OCI-LY3 (cell line): ENCODE results near the gene TCL1A.

Experiments used
- EZH2phosphoT487 ChIP-seq: fragments of 200-600 bp; shearing (Covaris generic); IDR thresholded peaks from 2 replicates; pipeline ENCODE4 v1.6.1; 2018; ENCODE audit warnings: antibody characterized with exemption, mixed run types, low read depth
- TF ChIP-seq, protein P1 (sequence below): fragments of 200-600, 300-600 bp; sonication (generic); IDR thresholded peaks from 2 replicates; pipeline ENCODE4 v1.5.1; 2014; ENCODE audit warnings: antibody characterized with exemption, low read length, low read depth

DNA sequence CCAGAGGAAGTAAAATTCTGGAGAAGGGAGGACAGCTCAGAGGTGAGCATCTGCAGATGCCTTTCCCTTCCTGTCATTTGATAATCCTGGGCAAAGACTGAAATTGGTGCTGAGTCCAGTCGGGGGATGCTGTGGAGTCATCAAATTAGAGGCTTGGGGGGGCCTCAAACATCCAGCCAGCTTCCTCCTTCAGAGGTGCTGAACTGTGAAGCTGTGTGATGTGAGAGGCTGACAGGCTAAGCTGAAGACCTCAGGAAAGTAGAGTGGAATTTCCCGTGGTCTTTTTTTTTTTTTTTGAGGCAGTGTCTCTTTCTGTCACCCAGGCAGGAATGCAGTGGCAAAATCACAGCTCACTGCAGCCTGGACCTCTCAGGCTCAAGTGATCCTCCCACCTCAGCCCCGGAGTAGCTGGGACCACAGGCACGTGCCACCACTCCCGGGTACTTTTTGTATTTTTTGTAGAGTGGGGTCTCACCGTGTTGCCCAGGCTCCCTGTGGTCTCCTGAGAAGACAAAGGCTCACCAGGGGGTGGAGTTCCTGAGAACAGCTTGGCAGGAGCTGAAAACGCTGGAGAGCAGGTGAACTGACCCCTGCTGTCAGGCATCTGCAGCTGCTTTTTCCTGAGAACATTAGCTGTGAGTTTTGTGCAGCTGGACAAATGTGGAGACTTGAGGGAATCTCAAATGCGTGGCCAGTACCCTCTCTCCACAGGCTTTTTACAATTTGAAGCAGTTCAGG, 33.8 kb downstream of the TCL1A start:
- TF ChIP-seq, protein P1, sequence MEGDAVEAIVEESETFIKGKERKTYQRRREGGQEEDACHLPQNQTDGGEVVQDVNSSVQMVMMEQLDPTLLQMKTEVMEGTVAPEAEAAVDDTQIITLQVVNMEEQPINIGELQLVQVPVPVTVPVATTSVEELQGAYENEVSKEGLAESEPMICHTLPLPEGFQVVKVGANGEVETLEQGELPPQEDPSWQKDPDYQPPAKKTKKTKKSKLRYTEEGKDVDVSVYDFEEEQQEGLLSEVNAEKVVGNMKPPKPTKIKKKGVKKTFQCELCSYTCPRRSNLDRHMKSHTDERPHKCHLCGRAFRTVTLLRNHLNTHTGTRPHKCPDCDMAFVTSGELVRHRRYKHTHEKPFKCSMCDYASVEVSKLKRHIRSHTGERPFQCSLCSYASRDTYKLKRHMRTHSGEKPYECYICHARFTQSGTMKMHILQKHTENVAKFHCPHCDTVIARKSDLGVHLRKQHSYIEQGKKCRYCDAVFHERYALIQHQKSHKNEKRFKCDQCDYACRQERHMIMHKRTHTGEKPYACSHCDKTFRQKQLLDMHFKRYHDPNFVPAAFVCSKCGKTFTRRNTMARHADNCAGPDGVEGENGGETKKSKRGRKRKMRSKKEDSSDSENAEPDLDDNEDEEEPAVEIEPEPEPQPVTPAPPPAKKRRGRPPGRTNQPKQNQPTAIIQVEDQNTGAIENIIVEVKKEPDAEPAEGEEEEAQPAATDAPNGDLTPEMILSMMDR, result peak; percentile 38
- no peak for TF ChIP-seq EZH2phosphoT487
